ENCODE data around the gene SND1.

- no peak for TF ChIP-seq JUN (IDR thresholded peaks at IDR 0.05; ENCODE audit: borderline replicate concordance, insufficient read depth, insufficient read length, low read depth)
- TF ChIP-seq, protein P1, sequence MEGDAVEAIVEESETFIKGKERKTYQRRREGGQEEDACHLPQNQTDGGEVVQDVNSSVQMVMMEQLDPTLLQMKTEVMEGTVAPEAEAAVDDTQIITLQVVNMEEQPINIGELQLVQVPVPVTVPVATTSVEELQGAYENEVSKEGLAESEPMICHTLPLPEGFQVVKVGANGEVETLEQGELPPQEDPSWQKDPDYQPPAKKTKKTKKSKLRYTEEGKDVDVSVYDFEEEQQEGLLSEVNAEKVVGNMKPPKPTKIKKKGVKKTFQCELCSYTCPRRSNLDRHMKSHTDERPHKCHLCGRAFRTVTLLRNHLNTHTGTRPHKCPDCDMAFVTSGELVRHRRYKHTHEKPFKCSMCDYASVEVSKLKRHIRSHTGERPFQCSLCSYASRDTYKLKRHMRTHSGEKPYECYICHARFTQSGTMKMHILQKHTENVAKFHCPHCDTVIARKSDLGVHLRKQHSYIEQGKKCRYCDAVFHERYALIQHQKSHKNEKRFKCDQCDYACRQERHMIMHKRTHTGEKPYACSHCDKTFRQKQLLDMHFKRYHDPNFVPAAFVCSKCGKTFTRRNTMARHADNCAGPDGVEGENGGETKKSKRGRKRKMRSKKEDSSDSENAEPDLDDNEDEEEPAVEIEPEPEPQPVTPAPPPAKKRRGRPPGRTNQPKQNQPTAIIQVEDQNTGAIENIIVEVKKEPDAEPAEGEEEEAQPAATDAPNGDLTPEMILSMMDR (IDR thresholded peaks at IDR 0.05; ENCODE audit: extremely low read depth in 1 of 2, insufficient read depth in 1 of 2, low read depth in 1 of 2, low read length in 2 of 2) = no peak
These were observed 400.4 kb downstream of the SND1 start for GRCh38 chr7:128052404-128052803.

Data from endothelial cell of umbilical vein (primary cell).